NCI-H2107 treated with DMSO at 0.1 percent for 48 hours (cell line): ENCODE data around the gene NPAS4.
A peak's percentile ranks its signal among the peaks of the same experiment; 100 is the strongest.
"Not testable (repeated sequence)": the region's sequence is repeated elsewhere in the genome, so short reads cannot be mapped to it uniquely, and the experiment has no call there.

ENCODE experiments used
- DNase-seq: peaks from one replicate; lab custom pipeline; 2025; ENCODE audit not compliant: unreplicated experiment; lab: John Stamatoyannopoulos, UW

NPAS4 gene

DNA sequence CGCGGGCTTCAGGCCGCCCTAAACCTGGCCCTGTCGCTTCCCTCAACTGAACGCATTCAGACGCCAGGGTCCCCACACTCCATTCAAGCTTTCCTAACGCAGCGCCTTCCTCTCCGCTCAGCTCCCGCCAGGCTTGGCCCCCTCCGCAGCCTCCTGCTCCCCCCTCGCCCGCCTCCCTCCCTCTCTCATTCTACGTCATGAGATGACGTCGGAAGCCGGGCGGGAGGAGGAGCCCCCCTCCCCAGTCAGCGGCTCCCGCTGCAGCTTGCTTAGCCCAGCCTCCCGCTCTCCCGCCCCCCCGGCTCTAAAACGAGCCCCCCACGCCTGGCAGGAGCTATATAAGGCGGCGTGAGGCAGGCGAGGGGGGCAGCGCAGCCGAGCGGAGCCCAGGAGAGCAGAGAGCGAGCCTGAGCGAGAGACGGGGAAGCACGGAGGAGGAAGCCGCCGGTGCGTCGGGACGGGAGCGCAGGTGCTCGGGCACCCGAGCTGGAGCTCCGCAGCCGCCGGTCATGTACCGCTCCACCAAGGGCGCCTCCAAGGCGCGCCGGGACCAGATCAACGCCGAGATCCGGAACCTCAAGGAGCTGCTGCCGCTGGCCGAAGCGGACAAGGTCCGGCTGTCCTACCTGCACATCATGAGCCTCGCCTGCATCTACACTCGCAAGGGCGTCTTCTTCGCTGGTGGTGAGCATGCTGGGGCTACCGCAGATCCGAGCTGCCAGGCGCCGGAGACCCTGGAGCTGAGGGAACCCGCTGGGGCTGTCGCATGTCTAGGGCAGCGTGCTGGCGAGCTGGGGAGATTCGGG is at the start of gene NPAS4:
Gene NPAS4, plus strand, starts transcription at position 365 of the 806 bp plus-strand sequence. Its CDS starts 145 bp downstream, at position 510.
- DNase-seq, result peak; percentile 58

DNA sequence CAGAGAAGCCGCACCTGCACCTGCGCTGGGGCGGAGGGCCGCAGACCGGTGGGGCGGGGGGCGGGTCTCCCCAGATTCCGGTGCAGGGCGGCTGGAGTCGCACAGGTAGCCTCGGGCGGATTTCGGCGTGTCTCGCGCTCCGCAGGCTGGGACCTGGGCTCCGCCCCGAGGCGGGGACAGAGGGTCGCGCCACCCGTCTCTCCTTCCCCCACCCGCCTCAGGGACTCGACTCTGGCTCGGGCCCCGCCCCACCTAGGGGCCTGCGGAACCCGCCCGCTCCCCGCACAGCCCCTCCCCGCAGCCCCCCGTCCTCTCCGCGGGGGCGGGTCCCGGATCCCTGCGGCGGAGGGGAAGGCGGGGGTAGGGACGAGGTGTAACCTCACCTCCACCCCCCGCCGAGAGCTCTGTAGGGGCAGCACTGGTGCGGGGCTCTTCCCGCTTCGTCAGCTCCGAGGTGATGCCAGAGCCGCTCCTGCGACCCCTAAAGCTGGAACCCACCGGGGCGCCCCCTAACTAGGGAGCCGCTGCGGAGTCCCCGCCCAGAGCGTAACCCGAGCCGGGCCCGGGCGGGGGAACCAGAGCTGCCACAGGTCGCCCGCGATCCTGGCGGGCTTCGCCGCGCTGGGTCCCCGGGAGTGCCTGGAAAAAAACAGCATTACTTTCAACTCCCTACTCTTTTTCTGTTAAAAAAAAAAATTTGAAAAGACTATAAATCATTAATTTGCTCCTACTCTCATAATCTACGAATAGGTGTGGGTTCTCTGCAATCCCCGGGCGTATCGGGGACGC is 49.0 kb upstream of the NPAS4 start, which contains the start of gene SLC29A2:
Gene SLC29A2, minus strand, starts transcription at position 134 of the 789 bp plus-strand sequence. CDS start 169 bp downstream, outside the sequence.
- DNase-seq, result peak; percentile 86

DNA sequence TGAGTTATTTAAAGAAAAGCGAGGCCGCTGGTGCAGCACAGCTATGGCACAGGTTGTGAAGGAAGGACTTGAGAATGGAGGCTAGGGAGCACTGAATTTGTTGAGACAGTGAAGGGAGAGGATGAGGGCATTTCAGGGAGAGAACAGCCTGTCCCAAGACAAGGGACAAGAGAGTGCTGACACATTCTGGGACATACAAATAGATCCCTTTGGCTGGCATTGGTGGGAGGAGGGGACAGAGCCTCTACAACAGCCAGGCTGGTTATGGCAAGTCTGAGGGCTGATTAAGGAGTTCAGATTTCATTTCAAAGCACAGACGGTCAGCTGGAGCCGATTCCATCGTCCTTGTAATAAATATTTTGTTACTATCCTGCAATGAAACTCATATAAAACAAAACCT is 47.6 kb upstream of the NPAS4 start:
- peak; percentile 38 for DNase-seq

DNA sequence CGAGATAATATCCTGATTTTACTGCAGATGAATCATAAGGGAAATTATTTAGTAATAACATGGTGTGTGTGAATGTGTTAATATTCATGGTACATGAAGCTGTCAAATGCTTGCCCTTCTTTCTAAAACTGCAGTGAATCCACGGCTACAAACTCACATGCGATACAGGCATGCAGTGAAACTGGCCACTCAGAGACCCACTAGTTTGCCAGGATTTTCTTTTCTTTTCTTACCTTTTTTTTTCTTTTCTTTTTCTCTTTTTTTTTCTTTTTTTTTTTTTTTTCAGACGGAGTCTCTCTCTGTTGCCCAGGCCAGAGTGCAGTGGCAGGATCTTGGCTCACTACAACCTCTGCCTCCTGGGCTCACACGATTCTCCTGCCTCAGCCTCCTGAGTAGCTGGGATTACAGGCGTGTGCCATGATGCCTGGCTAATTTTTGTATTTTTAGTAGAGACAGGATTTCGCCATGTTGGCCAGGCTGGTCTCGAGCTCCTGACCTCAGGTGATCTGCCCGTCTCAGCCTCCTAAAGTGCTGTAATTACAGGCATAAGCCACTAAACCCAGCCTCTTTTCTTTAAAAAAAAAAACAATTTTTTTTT is 47.0 kb upstream of the NPAS4 start:
- not testable (repeated sequence) for DNase-seq

DNA sequence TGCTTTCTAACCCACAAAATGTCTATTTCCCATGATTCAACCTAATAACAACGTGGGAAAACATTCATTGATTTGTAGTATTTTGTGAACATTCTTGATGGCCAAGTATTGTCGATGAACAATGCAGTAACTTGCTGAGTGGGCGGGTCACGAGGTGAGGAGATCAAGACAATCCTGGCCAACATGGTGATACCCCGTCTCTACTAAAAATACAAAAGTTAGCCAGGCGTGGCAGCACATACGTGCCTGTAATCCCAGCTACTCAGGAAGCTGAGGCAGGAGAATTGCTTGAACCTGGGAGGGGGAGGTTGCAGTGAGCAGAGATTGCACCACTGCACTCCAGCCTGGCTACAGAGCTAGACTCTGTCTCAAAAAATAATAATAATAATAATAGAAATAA is 40.6 kb upstream of the NPAS4 start:
- not testable (repeated sequence) for DNase-seq

DNA sequence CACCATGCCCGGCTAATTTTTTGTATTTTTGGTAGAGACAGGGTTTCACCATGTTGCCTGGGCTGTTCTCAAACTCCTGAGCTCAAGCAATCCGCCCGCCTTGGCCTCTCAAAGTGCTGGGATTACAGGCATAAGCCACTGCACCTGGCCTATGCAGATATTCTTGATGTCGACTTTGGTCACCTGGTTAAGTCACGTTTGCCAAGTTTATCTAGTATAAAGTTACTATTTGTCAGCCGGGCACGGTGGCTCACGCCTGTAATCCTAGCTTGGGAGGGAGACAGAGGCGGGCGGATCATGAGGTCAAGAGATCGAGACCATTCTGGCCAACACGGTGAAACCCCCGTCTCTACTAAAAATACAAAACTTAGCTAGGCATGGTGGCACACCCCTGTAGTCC is 36.5 kb upstream of the NPAS4 start:
- not testable (repeated sequence) for DNase-seq

DNA sequence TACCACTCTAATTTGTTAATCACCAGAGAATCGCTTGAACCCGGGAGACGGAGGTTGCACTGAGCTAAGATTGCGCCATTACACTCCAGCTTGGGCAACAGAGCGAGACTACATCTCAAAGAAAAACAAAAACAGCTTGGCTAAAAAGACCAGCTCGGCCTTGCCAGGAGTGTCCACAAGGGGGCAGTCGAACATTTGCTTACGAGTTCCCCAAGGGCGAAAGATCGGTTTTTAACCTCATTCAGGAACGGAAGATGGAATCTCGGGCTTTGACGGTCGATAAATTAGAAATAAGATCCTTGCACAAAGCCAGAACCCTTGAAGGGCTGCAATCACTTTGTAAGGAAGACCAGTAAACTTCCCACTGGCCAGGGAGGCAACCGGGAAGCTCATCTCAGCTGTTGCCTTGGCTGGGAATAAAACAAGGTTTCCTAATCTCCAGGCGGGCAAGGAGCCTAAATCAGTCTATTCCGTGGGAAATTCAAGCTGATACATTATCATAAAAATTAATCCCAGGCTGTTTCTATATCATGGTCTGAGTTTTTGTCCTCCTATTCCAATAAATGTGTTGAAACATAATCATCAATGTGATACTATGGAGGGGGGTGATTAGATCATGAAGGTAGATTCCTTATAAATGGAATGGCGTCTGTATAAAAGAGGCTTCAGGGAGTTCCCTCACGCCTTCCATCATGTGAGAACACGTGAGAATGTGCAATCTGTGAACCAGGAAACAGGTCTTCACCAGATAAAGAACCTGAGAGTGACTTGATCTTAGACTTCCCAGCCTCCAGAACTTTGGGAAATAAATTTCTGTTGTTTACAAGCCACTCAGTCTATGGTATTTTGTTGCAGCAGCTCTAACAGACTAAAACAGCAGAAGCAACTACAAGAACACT is 34.4 kb upstream of the NPAS4 start:
- DNase-seq, result peak; percentile 68

DNA sequence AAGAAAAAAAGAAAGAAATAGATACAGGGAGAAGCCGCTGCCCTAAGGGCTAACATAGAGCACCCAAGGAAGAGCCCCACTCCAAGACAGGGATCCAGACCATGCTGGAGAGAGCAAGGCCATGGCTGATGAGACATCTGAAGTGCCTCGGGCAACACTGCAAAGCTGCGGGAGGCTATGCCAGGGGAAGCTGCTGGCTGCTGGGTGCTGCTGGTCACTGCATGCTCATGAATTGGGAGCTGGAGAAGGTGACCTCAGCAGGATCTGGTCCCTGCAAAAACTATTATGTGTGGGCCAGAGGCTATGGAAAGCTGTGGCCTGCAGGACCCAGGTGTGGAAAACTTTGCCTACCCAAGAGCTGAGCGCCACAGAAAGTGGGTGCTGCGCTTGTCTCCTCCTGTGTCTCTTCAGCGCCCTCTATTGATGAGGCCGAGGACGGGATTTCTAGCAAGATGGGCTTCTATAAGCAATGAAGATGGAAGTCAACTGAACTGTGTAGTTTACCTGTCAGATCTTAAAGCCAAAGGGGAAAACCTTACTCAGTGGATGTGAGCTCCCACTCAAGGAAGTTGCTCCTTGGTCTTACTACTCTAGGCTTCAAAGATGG is 32.0 kb upstream of the NPAS4 start:
- DNase-seq, result peak; percentile 64

DNA sequence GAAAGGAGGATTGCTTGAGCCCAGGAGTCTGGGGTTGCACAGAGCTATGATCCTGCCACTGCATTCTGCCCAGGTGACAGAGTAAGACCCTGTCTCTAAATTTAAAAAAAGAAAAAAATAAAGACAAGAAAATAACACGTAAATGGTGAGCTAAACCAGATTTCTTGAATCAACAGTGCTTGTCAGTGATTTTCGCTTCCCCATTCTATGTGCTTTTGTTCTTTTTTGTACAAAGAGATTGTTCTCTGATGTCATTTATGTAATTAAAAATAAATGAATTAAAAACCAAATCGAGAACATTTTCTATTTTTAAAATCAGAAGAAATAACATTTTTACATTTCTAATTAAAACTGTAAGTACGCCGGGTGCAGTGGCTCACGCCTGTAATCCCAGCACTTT is 29.5 kb upstream of the NPAS4 start:
- no peak for DNase-seq

DNA sequence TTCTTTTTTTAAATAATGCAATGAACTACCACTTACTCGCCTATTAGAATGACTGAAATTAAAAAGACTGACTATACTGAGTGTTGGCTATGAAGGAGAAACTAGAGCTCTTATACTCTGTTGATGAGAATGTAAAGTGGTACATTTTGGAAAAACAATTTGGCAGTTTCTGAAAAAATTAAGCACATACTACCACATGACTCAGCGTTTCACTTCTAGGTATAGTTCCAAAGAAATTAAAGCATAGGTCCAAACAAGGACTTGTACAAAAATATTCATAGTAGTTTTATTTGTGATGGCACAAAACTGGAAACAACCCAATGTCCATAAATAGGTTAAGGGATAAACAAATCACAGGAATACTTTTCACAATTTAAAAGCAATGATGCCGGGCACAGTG is 26.9 kb upstream of the NPAS4 start:
- no peak for DNase-seq

DNA sequence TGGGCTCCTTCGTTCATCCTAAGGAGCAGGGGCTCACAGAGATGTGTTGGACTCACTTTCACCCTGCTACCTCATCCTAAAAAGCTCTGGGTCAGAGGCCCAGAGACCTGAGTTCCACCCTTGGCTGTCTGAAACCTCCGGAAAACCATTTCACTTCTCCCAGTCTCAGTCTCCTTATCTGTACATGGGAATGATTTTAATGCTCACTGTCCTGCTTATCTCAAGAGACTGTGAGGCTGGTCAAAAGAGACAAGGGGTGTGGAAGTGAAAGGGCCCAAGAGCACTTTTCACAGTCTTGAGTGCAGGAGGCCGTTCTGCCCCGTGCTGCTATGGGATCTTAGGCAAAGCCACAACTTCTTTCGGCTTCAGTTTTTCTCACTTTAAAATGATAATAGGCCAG is 13.2 kb upstream of the NPAS4 start:
- no peak for DNase-seq

DNA sequence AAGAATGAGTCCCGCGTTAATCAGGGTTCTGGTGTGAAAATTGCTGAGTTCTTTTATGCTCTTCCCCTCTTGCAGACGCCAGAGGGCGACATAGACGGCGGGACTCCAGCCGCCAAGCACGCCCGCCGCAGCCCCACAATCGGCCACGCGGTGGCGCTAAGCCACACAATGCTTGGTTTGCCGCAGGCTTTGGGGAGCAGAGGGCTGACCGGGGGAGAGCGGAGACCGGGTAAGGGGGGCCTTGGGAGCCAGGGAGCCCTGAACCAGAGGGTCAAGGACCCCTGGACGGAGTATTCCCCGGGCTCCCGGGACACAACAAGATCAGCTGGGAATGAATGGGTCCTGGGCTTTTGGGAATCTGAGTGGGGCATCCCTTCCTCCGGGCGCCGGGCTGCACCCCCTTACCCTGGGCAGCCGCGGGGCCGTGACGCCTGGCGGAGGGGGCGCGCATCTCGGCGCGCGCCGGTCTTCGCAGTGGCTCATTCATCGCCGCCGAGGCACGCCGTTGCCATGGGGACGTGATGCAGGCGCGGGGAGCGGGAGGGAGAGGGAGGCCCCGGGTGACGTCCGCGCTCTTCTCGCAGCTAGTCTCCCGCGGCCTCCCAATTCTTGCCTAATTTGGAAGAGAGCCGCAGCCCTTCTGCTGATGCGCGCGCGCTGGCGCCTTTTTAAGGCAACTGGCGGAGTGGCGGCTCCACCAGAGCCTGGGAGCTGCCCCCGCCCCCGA is 12.2 kb upstream of the NPAS4 start:
- peak; percentile 65 for DNase-seq

DNA sequence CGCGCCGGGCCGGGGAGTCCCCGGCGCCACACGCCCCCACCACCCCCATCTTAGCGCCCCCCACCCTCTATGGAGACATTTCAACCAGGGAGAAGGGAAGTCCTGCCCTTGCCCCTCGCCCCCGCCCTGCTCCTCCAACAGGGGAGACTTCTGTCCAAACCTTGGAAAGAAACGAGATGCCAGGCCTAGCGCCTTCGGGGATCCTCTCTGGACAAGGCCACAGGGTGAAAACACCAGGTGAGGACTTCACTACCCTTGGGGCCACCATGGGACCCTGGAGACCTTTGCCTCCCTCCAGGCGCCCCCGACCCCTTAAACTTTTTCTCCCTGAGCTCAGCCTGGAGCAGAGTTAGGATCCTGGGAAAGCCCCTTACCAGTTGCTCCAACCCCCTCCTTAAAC is 11.6 kb upstream of the NPAS4 start:
- no peak for DNase-seq

DNA sequence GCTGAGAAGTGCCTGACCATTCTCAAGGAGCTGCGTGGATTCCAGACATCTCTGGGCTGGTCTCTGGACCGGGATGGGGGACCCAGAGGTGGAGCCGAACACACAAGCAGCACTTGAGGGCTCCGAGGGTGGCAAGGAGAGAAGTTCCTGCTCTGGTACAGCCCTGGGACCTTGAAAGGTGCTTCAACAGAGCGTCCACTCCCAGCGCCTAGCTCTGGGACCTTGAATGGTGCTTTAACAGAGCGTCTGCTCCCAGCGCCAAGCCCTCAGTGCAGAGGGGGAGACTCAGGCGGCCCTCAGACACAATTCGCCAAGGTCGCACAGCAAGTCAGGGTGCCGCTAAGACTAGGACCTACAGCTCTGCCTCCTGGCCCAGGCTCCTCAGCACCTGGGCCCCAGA is 10.6 kb upstream of the NPAS4 start:
- no peak for DNase-seq

DNA sequence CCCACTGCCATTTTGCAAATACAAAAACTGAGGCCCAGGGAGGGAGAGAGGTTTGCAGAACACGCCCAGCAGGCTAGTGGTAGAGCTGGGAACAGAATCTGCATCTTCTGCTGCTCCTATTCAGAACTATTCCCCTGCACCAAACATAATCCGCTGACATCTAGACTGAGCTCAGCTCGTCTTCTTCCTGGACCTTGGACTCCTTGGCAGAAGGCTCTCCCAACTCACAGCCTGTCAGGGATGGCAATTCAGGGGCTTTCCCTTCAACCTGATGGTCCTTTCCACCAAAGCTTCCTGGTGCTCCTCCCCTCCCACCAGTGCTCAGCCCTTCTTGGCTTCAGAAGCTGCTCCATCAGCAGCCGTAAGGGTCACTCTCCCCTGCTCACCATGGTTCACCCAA is 9.5 kb upstream of the NPAS4 start:
- no peak for DNase-seq

DNA sequence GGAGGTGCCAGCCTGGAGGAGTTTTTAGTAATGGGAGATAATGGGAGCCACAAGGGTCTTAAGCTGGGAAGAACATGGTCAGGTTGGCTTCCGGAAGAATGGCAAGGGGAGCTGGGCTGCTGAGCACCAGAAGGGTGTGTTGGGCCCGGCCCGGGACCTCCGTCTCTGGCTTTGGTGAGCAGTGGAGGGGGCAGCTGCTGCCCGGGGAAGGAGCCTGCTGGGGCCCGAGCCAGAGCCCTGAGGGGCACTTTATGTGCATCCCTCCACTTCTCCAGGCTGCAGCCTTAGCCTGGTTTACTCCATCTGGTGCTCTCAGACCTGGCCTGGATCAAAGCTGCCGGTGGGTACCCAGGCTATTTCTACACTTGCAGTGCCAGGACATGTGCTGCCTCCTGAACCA is 8.7 kb upstream of the NPAS4 start:
- no peak for DNase-seq

DNA sequence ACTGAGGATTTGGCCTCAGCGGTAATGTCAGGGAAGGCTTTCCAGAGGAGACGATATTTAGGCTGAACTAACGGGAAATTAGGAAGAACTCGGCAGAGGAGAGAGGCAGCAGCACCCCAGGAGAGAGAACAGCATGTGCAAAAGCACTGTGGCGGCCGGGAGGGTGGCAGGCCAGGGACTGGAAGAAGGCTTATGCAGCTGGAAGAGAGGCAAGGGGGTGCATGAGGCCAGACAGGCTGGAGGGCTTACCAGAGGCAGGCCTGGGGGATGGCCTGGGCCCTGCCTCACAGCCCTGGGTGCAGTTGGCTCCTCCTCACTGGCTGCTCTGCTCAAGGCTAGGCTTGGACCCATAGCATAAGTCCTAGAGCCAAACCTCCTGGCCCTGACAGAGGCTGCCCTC is 7.7 kb upstream of the NPAS4 start:
- no peak for DNase-seq

DNA sequence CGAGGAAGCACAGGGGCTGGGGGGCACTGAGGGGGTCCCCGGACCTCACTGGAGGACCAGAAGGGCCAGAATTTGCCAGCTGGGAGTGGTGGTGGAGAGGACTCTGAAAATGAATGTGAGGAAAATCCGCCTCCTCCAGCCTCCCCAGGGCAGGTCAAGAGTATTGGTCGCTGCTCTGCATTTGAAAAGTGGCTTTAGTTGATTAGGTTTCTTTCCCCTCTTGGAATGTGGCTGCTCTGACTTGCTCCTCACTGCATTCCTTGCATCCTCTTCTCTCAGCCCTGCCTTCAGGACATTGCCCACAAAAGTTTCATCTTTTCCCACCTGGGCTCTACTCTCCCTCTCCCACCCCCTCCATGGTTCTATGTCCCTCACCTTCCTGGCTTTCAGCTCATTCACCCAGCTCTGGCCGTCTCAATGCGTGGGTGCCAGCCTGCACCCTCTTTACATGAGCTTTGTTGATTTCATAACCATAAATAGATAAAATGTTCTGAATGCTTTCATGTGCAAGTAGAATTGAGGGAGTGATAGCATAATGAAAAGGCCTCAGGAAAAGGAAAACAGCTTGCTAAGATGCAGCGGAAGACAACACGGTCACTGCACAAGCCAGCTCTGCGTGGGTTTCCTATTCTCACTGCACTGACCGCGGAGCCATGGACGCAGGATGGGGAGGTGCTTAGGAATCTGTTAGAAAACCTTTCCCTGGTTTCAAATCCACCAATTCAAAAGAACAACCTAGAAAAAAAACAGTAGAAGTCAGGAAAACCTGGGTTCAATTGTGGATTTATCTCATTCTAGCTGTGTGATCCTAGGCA is 6.5 kb upstream of the NPAS4 start:
- DNase-seq, result no peak

DNA sequence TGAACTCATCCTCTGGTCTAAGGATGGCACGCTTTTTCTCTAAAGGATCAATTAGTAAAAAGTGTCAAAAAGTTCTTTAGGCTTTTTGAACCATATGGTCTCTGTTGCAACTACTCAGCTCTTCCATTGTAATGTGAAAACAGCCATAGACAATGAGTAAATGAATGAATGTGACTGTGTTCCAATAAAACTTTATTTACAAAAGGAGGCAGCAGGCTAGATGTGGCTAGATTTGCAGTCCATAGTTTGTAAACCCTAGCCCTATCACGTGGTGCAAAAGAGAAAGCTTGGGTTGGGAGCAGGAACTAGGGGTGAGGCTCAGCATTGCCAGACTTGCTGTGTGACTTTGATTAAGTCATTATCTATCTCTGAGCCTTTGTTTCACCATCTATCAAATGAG is 5.4 kb upstream of the NPAS4 start:
- no peak for DNase-seq
